Trophoblast cell (in vitro differentiated cells and primary cell): Measurements from ENCODE around the gene ASGR2.
"Not testable (repeated sequence)": the region's sequence is repeated elsewhere in the genome, so short reads cannot be mapped to it uniquely, and the experiment has no call there.

Experiments
- DNase-seq, 2 donors: peaks; one replicate each; pipeline ENCODE4 v3.0.0-alpha.2; 2016
- H2AFZ ChIP-seq: 2 replicates; pipeline ENCODE4 v1.6.1; 2013; ENCODE audit warnings: low read length, moderate library complexity, mild to moderate bottlenecking; ENCODE audit not compliant: insufficient read depth, poor library complexity
- H2AK5ac ChIP-seq: 2 replicates; pipeline ENCODE4 v1.6.1; 2013; ENCODE audit warnings: mild to moderate bottlenecking, low read length
- H2BK120ac ChIP-seq: 2 replicates; pipeline ENCODE4 v1.6.1; 2013; ENCODE audit warnings: low read length, mild to moderate bottlenecking, moderate library complexity; ENCODE audit not compliant: insufficient read depth, poor library complexity
- H2BK12ac ChIP-seq: 2 replicates; pipeline ENCODE4 v1.6.1; 2013; ENCODE audit warnings: mild to moderate bottlenecking, low read length, moderate library complexity
- H2BK5ac ChIP-seq: 2 replicates; pipeline ENCODE4 v1.6.1; 2013; ENCODE audit warnings: low read length, low read depth, moderate library complexity, mild to moderate bottlenecking; ENCODE audit not compliant: poor library complexity
- H3K14ac ChIP-seq: 2 replicates; pipeline ENCODE4 v1.6.1; 2013; ENCODE audit warnings: mild to moderate bottlenecking, low read length
- H3K18ac ChIP-seq: 2 replicates; pipeline ENCODE4 v1.6.1; 2013; ENCODE audit warnings: mild to moderate bottlenecking, low read length
- H3K23ac ChIP-seq: 2 replicates; pipeline ENCODE4 v1.6.1; 2013; ENCODE audit warnings: low read length
- H3K27ac ChIP-seq: 2 replicates; pipeline ENCODE4 v1.5.1; 2013; ENCODE audit warnings: low read depth, mild to moderate bottlenecking, inconsistent platforms, low read length, moderate library complexity
- H3K27me3 ChIP-seq: 2 replicates; pipeline ENCODE4 v1.6.1; 2013; ENCODE audit warnings: inconsistent platforms, mild to moderate bottlenecking, low read length, moderate library complexity; ENCODE audit not compliant: insufficient read depth
- H3K36me3 ChIP-seq, 2 experiments: 1 replicate in 1 of 2; 2 replicates in 1 of 2; pipeline ENCODE4 v1.6.1; 2013; ENCODE audit warnings: low read length in 2 of 2, mild to moderate bottlenecking in 2 of 2, moderate library complexity in 1 of 2; ENCODE audit not compliant: insufficient read depth in 2 of 2, control insufficient read depth in 1 of 2
- H3K4ac ChIP-seq: 2 replicates; pipeline ENCODE4 v1.6.1; 2013; ENCODE audit warnings: low read depth, mild to moderate bottlenecking, low read length, moderate library complexity
- H3K4me1 ChIP-seq, 2 experiments: 1 replicate in 1 of 2; 2 replicates in 1 of 2; pipeline ENCODE4 v1.6.1; 2013; ENCODE audit warnings: low read length in 2 of 2, mild to moderate bottlenecking in 2 of 2, moderate library complexity in 1 of 2; ENCODE audit not compliant: insufficient read depth in 2 of 2, control insufficient read depth in 1 of 2
- H3K4me2 ChIP-seq: 2 replicates; pipeline ENCODE4 v1.6.1; 2013; ENCODE audit warnings: inconsistent platforms, mild to moderate bottlenecking, low read length, moderate library complexity
- H3K4me3 ChIP-seq: 2 replicates; pipeline ENCODE4 v1.5.1; 2013; ENCODE audit warnings: mild to moderate bottlenecking, low read depth, low read length, inconsistent platforms
- H3K79me1 ChIP-seq: one replicate; pipeline ENCODE4 v1.6.1; 2013; ENCODE audit warnings: low read length
- H3K79me2 ChIP-seq: 2 replicates; pipeline ENCODE4 v1.6.1; 2013; ENCODE audit warnings: low read length, mild to moderate bottlenecking; ENCODE audit not compliant: control insufficient read depth, insufficient read depth, poor library complexity
- H3K9ac ChIP-seq: 2 replicates; pipeline ENCODE4 v1.6.1; 2013; ENCODE audit warnings: mild to moderate bottlenecking, low read length
- H3K9me3 ChIP-seq: 2 replicates; pipeline ENCODE4 v1.6.1; 2013; ENCODE audit warnings: low read depth, mild to moderate bottlenecking, control low read depth, inconsistent platforms, low read length; ENCODE audit not compliant: insufficient read depth
- H4K12ac ChIP-seq: 2 replicates; pipeline ENCODE4 v1.6.1; 2013; ENCODE audit warnings: low read depth, mild to moderate bottlenecking, low read length, moderate library complexity
- H4K8ac ChIP-seq: 2 replicates; pipeline ENCODE4 v1.6.1; 2013; ENCODE audit warnings: low read depth, mild to moderate bottlenecking, low read length, moderate library complexity
- H4K91ac ChIP-seq: one replicate; pipeline ENCODE4 v1.6.1; 2013; ENCODE audit warnings: low read depth, mild to moderate bottlenecking, low read length, moderate library complexity
- whole genome bisulfite sequencing: extraction: QIAGEN DNeasy Blood & Tissue Kit; methylation state at CpG from one replicate; pipeline ENCODE4 v1.1.7; 2013; ENCODE audit warnings: missing lambda C conversion rate; ENCODE audit not compliant: insufficient read length, insufficient coverage; ENCODE audit errors: extremely low coverage; 5-methylcytosine and 5-hydroxymethylcytosine counted together

Gene ASGR2

GRCh38 chr17:7107012-7107754, 7.4 kb downstream of the ASGR2 start:
- Histone ChIP-seq H3K27me3 (no peaks in the 10 kb centered on the region), H3K9ac (no peak overlapping the region), H3K9me3 (peaks cover 3% of the 10 kb centered on the region), H3K14ac (no peak overlapping the region), H2BK120ac (no peak overlapping the region), H3K27ac (no peak overlapping the region), H2AK5ac (no peak overlapping the region), H2BK5ac (no peak overlapping the region), H3K4ac (no peak overlapping the region), H3K79me2 (no peaks in the 10 kb centered on the region), H3K4me3 (no peak overlapping the region), H2AFZ (no peak overlapping the region), H3K79me1 (no peaks in the 10 kb centered on the region), H4K8ac (no peak overlapping the region), H3K36me3 (no peaks in the 10 kb centered on the region), H3K23ac (no peak overlapping the region), H4K91ac (no peak overlapping the region), H3K18ac (no peak overlapping the region), H4K12ac (no peak overlapping the region), H2BK12ac (no peak overlapping the region), H3K4me2 (no peak overlapping the region), H3K4me1 (no peaks in the 10 kb centered on the region)
- no peak for DNase-seq
- WGBS: no CpG with 5 or more reads among the region's 20 CpGs

- no peaks in the 10 kb centered on the region for H3K36me3 ChIP-seq
- H3K14ac ChIP-seq: no peak overlapping the region
- no peak overlapping the region for H4K12ac ChIP-seq
- H3K23ac ChIP-seq: no peak overlapping the region
- H3K18ac ChIP-seq: no peak overlapping the region
- no peak overlapping the region for H3K9ac ChIP-seq
- no peak overlapping the region for H2AK5ac ChIP-seq
- no peak overlapping the region for H3K27ac ChIP-seq
- peaks cover 2% of the 10 kb centered on the region for H3K9me3 ChIP-seq
- no peak overlapping the region for H2BK5ac ChIP-seq
- no peak for DNase-seq
- no peak overlapping the region for H3K4me3 ChIP-seq
- H3K4me1 ChIP-seq: no peaks in the 10 kb centered on the region
- H3K79me1 ChIP-seq: no peaks in the 10 kb centered on the region
- no peak overlapping the region for H2BK120ac ChIP-seq
- H2AFZ ChIP-seq: no peak overlapping the region
- no peak overlapping the region for H3K4ac ChIP-seq
- H3K79me2 ChIP-seq: no peaks in the 10 kb centered on the region
- no peak overlapping the region for H3K4me2 ChIP-seq
- H4K8ac ChIP-seq: no peak overlapping the region
- WGBS: no CpG with 5 or more reads among the region's 6 CpGs
- H4K91ac ChIP-seq: no peak overlapping the region
- no peaks in the 10 kb centered on the region for H3K27me3 ChIP-seq
- no peak overlapping the region for H2BK12ac ChIP-seq
Measured at GRCh38 chr17:7102421-7102820, 12.2 kb downstream of the ASGR2 start.

DNA sequence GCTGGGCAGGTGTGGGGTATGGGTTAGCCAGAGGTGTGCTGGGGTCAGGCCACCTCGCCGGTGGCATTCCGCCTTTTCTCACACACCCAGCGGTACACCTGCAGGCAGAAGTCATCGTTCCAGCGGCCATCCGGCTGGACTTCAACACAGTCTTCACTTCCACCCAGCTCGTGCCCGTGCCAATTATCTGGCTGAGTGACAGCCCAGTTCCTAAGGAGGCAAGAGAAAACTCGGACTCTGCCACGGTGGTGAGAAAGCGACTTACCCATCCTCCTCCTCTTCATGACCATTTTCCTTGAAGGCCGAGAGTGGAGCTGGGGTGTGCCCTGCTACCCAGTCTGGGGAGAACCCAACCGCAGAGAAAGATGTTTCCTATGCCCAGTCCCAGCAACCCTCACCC, 13.1 kb downstream of the ASGR2 start:
- no peak overlapping the region for H4K91ac ChIP-seq
- WGBS: no CpG with 5 or more reads among the region's 14 CpGs

DNA sequence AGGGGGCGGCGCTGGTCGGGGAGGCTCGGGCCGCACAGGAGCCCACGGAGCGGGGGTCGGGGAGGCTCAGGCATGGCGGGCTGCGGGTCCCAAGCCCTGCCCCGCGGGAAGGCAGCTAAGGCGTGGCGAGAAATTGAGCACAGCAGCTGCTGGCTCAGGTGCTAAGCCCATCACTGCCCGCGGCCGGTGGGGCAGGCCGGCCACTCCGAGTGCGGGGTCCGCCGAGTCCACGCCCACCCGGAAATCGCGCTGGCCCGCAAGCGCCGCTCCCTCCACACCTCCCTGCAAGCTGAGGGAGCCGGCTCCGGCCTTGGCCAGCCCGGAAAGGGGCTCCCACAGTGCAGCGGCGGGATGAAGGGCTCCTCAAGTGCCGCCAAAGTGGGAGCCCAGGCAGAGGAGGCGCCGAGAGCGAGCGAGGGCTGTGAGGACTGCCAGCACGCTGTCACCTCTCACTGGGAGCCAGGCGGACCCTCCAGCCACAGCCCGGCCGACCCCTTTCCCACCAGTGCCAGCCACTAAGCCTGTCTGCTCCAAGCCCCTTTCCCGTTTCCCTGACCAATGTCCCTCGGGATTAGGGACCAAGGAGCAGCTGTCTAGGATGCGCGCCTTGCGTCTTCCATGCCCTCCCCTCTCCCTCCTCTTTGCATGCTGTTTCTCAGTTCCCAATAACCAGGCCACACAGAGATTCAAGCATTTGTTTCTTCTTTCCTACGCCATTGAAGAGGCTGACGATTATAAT, 13.8 kb downstream of the ASGR2 start:
- DNase-seq, H2BK5ac ChIP-seq, H4K12ac ChIP-seq, H3K4me3 ChIP-seq, H3K4me2 ChIP-seq, H3K79me2 ChIP-seq, H4K8ac ChIP-seq, H2BK12ac ChIP-seq, H3K14ac ChIP-seq, H3K79me1 ChIP-seq, H3K9ac ChIP-seq, H3K27me3 ChIP-seq, H3K4me1 ChIP-seq, H4K91ac ChIP-seq, H3K27ac ChIP-seq, H3K9me3 ChIP-seq, H3K36me3 ChIP-seq, H2BK120ac ChIP-seq, H2AK5ac ChIP-seq, H3K18ac ChIP-seq, H3K23ac ChIP-seq, H2AFZ ChIP-seq, H3K4ac ChIP-seq: not testable (repeated sequence)
- no CpG with 5 or more reads among the region's 50 CpGs for WGBS

More for the DNA sequence above, 13.1 kb downstream of the ASGR2 start:
- no peak overlapping the region for H3K14ac ChIP-seq
- H3K79me2 ChIP-seq: no peaks in the 10 kb centered on the region
- no peak overlapping the region for H2AFZ ChIP-seq
- no peaks in the 10 kb centered on the region for H3K79me1 ChIP-seq
- H3K4me3 ChIP-seq: no peak overlapping the region
- no peak for DNase-seq
- H3K27me3 ChIP-seq: no peaks in the 10 kb centered on the region
- no peak overlapping the region for H4K12ac ChIP-seq
- H3K36me3 ChIP-seq: no peaks in the 10 kb centered on the region
- H2BK5ac ChIP-seq: no peak overlapping the region
- H3K23ac ChIP-seq: no peak overlapping the region
- no peaks in the 10 kb centered on the region for H3K4me1 ChIP-seq
- no peak overlapping the region for H2BK120ac ChIP-seq
- no peak overlapping the region for H3K9ac ChIP-seq
- H3K18ac ChIP-seq: no peak overlapping the region
- H4K8ac ChIP-seq: no peak overlapping the region
- no peak overlapping the region for H2AK5ac ChIP-seq
- no peak overlapping the region for H3K4ac ChIP-seq
- no peak overlapping the region for H2BK12ac ChIP-seq
- H3K9me3 ChIP-seq: no peaks in the 10 kb centered on the region
- no peak overlapping the region for H3K4me2 ChIP-seq
- no peak overlapping the region for H3K27ac ChIP-seq
